ENCODE measurements around the gene RRAS.
"Not testable (repeated sequence)": the region's sequence is repeated elsewhere in the genome, so short reads cannot be mapped to it uniquely, and the experiment has no call there.

The RRAS gene

DNA sequence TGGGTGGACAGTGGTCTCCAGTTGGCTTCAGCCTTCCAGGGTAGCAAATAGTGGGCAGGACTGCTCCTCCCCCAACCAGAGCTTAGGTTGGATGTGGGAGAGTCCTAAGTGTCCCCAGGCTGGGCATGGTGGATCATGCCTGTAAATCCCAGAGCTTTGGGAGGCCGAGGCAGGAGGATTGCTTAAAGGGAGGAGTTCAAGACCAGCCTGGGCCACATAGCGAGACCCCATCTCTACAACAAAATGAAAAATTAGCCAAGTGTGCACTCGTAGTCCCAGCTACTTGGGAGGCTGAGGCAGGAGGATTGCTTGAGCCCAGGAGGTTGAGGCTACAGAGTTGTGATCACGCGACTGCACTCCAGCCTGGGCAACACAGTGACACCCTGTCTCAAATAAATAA, 7.4 kb downstream of the RRAS start:
- ChIA-PET CTCF (no interaction called here), POLR2A (ENCODE audit: low non-redundant PET) (no interaction called here)
- peak overlapping the region; percentile 100; the same call in 1 of the 2 replicates for H3K27ac ChIP-seq
- no peak for DNase-seq (ENCODE audit: low spot score)
- TF ChIP-seq, protein P1, sequence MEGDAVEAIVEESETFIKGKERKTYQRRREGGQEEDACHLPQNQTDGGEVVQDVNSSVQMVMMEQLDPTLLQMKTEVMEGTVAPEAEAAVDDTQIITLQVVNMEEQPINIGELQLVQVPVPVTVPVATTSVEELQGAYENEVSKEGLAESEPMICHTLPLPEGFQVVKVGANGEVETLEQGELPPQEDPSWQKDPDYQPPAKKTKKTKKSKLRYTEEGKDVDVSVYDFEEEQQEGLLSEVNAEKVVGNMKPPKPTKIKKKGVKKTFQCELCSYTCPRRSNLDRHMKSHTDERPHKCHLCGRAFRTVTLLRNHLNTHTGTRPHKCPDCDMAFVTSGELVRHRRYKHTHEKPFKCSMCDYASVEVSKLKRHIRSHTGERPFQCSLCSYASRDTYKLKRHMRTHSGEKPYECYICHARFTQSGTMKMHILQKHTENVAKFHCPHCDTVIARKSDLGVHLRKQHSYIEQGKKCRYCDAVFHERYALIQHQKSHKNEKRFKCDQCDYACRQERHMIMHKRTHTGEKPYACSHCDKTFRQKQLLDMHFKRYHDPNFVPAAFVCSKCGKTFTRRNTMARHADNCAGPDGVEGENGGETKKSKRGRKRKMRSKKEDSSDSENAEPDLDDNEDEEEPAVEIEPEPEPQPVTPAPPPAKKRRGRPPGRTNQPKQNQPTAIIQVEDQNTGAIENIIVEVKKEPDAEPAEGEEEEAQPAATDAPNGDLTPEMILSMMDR (conservative IDR thresholded peaks at IDR 0.05; ENCODE audit: low read depth): no peak

DNA sequence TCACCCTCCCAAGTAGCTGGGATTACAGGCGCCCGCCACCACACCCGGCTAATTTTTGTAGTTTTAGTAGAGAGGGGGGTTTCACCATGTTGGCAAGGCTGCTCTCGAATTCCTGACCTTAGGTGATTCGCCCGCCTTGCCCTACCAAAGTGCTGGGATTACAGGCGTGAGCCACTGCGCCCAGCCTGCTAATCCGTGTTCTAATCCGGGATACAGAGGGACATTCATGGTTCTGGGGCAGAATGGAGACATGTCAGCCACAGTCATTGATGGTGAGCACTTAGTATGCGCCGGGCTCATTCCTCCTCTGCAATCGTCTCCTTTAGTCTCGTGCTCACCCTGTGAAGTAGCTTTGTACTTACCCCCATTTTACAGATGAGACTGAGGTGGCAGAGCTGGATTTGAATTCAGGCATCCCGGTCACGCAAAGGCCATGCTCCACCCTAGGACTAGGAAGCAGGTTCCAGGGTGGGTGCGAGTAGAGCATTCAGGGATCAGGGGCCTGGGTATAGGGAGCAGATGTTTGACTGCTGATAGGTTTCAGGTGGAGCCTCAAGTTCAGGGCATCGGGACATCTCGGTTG, 8.2 kb downstream of the RRAS start:
- ChIA-PET CTCF (no interaction called here), POLR2A (ENCODE audit: low non-redundant PET) (no interaction called here)
- no peak for DNase-seq (ENCODE audit: low spot score)
- peak overlapping the region; percentile 100; the same call in 1 of the 2 replicates for H3K27ac ChIP-seq
- TF ChIP-seq, protein P1 (conservative IDR thresholded peaks at IDR 0.05; ENCODE audit: low read depth): no peak

DNA sequence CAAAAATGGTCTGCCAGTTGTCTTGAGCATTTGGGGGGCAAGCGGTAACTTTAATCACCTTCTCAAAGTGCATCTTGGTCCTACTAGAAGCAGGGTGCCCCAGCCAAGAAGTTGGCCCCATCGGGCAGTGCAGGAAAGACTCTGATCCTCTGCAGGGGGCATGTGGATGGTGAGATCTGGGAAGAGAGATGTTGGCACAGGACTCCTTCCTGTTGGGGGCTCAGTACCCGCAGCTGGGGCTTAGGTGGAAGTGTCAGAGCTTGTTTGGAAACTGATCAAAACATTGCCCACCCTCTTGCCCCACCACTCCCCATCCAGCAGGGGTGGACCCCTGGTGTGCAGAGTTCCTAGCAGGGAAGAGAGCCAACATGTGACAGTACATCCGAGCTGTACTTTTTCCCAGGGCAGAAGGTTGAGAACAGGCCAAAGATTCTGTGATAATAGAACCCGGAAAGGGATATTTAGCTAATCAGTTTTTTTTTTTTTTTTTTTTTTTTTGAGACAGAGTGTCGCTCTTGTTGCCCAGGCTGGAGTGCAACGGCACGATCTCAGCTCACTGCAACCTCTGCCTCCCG, 8.8 kb downstream of the RRAS start:
- POLR2A ChIA-PET (ENCODE audit: low non-redundant PET): interaction anchor here (0.6 kb wide), 1 partner anchor 24 kb away, joined by 7 read pairs; no protein-coding TSS in a partner anchor
- DNase-seq (ENCODE audit: low spot score): no peak
- peak overlapping the region; percentile 39 for H3K27ac ChIP-seq
- CTCF ChIA-PET: no interaction called here
- TF ChIP-seq, protein P1 (conservative IDR thresholded peaks at IDR 0.05; ENCODE audit: low read depth): no peak

DNA sequence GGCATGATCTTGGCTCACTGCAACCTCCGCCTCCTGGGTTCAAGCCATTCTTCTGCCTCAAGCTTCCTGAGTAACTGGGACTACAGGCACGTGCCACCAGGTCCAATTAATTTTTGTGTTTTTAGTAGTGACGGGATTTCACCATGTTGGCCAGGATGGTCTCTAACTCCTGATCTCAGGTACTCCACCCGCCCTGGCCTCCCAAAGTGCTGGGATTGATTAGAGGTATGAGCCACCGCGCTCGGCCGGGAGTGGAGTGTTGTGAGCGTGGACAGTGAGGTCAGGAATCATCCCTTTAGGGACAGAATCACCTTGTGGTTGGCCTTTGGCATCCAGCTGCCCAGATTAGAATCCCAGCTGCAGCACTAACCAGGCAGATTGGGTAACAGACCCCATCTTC, 10.3 kb downstream of the RRAS start:
- DNase-seq (ENCODE audit: low spot score): no peak
- TF ChIP-seq, protein P1 (conservative IDR thresholded peaks at IDR 0.05; ENCODE audit: low read depth): no peak
- POLR2A ChIA-PET (ENCODE audit: low non-redundant PET): no interaction called here
- 0 out of 2 replicates have a peak overlapping the region, but pooled peaks have one; percentile 39 for H3K27ac ChIP-seq
- CTCF ChIA-PET: interaction anchor here (0.7 kb wide), 1 partner anchor 12 kb away, joined by 3 read pairs; no protein-coding TSS in a partner anchor

DNA sequence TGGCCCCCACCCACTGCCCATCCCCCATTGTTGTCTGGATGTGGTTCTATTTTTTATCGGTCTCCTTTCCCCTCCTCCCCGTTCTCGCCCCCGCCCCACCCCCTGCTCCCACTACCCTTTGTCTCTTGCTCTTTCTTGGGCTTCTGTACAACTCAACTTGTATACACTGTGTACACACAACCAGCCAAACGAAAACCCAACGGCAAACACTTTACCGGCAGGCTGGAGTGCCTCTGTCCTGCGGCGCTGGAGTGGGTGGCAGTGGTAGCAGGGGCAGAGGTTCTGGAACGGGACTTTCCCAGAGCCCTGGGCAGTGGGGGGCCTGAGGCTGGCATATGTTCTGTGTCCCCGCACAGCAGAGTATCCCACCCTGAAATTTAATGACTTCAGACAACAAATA, 13.7 kb downstream of the RRAS start:
- peak overlapping the region; percentile 14 for H3K27ac ChIP-seq
- CTCF ChIA-PET: interaction anchor here (0.8 kb wide), 1 partner anchor 12 kb away, joined by 3 read pairs; no protein-coding TSS in a partner anchor
- DNase-seq (ENCODE audit: low spot score): no peak
- TF ChIP-seq, protein P1 (conservative IDR thresholded peaks at IDR 0.05; ENCODE audit: low read depth): no peak
- POLR2A ChIA-PET (ENCODE audit: low non-redundant PET): no interaction called here

DNA sequence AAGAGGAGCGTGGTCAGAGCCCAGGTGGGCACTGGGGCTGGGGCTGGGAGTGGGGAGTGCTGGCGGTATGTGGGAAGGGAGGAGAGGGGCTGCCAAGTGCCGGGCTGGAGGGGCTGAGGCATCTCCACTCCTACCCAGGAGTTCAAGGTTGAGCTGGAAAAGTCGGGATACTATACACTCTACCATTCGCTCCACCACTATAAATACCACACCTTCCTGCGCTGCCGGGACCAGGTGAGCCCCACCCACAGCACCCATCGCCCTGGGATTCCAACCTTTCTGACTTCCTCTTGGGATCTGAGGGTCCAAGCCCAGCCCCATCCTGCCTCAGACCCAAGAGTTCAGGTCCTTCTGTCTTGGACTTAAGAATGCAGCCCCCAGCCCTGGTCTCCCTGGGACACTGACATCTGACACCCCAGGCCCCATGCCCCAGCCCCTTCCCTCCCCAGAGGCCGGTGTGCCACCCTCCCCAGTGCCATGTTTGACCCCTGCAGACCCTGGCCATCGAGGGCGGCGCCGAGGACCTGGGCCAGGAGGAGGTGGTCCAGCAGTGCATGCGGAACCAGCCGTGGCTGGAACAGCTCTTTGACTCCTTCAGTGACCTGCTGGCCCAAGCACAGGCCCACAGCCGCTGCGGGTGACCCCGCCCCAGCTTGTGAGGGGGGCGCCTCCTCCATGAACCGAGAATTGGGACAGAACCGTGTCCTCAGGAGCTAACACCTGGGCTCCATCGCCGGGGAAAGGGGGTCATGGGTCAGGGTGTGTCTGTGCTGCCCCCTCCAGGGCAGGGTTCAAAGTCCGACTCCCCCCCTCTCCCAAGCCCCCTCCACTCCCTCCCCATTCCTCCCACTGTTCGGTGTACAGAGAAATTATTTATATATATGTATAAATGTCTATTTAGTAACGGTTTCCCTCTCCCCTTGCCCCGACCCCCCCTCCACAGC, 14.7 kb downstream of the RRAS start:
- TF ChIP-seq, protein P1 (conservative IDR thresholded peaks at IDR 0.05; ENCODE audit: low read depth): no peak
- no peak for DNase-seq (ENCODE audit: low spot score)
- POLR2A ChIA-PET (ENCODE audit: low non-redundant PET): no interaction called here
- peak overlapping the region; percentile 14; the same call in 1 of the 2 replicates for H3K27ac ChIP-seq
- CTCF ChIA-PET: interaction anchor here (0.6 to 0.7 kb wide), 2 partner anchors 42 to 78 kb away, joined by 5 to 7 read pairs; no protein-coding TSS in a partner anchor

DNA sequence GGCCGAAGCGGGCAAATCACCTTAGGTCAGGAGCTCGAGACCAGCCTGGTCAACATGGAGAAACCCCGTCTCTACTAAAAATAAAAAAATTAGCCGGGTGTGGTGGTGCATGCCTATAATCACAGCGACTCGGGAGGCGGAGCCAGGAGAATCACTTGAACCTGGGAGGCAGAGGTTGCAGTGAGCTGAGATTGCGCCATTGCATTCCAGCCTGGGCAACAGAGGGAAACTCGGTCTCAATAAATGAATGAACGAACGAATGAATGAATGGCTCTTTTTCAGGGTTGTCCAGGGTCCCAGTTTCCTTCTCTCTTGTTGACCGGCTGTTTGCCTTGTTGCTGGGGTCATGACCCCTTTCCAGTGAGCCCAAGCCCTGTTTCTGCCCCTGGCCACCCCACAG, 22.1 kb downstream of the RRAS start:
- H3K27ac ChIP-seq: peak overlapping the region; percentile 20; the same call in 1 of the 2 replicates
- POLR2A ChIA-PET (ENCODE audit: low non-redundant PET); DNase-seq (ENCODE audit: low spot score): not testable (repeated sequence)
- CTCF ChIA-PET: interaction anchor here (0.6 to 1.0 kb wide), 2 partner anchors 11 to 150 kb away, joined by 3 to 6 read pairs; no protein-coding TSS in a partner anchor
